GM19328 (cell line): Measurements from ENCODE around the gene AGPAT3.
"Not testable (repeated sequence)": the region's sequence is repeated elsewhere in the genome, so short reads cannot be mapped to it uniquely, and the experiment has no call there.

Experiments used
- ATAC-seq: cut with Tn5 transposase; IDR thresholded peaks from one replicate; pipeline ENCODE4 v1.9.1; 2021; ENCODE audit warnings: mild to moderate bottlenecking, moderate library complexity; ENCODE audit not compliant: unreplicated experiment

AGPAT3 gene, protein sequence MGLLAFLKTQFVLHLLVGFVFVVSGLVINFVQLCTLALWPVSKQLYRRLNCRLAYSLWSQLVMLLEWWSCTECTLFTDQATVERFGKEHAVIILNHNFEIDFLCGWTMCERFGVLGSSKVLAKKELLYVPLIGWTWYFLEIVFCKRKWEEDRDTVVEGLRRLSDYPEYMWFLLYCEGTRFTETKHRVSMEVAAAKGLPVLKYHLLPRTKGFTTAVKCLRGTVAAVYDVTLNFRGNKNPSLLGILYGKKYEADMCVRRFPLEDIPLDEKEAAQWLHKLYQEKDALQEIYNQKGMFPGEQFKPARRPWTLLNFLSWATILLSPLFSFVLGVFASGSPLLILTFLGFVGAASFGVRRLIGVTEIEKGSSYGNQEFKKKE

DNA sequence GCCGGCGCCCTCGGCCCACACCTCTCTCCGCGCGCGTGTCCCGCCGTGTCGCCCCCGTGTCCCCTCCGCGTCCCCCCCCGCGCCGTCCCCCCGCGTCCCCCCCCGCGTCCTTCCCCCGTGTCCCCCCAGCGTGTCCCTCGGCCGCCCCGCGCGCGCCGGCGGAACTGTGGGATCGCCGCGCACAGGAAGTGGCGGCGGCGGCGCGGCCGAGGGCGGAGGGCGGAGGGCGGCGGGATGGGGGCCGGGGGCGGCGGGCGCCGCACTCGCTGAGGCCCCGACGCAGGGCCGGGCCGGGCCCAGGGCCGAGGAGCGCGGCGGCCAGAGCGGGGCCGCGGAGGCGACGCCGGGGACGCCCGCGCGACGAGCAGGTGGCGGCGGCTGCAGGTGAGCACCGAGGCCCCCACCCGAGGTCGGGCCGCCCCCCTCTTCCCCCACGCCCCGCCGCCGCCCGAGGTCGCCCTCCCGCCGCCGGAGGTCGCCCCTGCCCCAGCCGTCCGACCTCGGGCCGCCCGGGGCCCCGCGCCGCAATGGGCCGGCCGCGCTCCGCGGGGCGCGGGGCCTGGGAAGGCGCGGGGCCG, at the start of gene AGPAT3:
Gene AGPAT3 (plus strand): TSS at position 262 of the 578 bp plus-strand sequence. CDS start 94,459 bp downstream, outside the sequence.
- no peak for ATAC-seq

GRCh38 chr21:43815991-43816390, 49.0 kb upstream of the AGPAT3 start:
- ATAC-seq = no peak

DNA sequence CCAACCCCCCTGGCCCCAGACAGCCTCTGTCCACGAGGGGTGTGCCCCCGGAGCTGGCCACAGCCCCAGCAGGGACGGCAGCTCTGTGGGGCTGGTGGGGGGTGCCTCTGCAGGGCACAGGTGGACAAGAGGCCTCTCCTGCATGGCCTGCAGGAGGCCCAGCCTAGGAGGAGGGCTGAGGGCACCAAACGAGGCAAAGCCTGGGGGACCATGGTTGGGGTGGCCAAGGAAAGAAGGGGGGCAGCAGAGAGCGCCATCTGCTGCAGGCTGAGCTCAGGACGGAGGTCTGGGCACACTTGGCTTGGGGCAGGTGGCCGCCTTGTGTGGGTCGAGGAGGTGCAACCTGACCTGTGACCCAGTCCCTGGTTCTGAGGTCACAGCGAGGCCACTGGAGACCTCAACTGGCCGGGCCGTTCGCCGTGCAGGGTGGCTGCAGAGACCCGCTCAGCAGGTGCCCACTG, 48.4 kb upstream of the AGPAT3 start:
- ATAC-seq = no peak

- no peak for ATAC-seq
These were observed 47.6 kb upstream of the AGPAT3 start for GRCh38 chr21:43817157-43818086.

- no peak for ATAC-seq
These were observed 46.3 kb upstream of the AGPAT3 start for GRCh38 chr21:43818685-43819084.

- no peak for ATAC-seq
These were observed 45.3 kb upstream of the AGPAT3 start for GRCh38 chr21:43819511-43820405.

DNA sequence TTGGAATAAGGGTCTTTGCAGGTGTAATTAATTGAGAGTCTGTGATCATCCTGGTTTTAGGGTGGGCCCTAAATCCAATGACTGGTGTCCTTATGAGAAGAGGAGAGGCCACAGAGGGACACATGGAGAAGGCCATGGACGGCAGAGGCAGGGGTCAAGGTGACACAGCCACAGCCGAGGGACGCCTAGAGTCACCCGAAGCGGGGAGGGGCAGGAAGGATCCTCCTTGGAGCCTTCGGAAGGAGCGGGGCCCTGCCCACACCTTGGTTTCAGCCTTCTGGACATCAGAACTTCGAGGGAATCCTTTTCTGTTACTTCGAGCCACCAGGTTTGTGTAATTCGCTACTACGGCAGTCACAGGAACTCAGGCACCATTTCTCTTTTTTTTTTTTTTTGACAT, 44.6 kb upstream of the AGPAT3 start:
- no peak for ATAC-seq

GRCh38 chr21:43822166-43822565, 42.9 kb upstream of the AGPAT3 start:
- not testable (repeated sequence) for ATAC-seq

DNA sequence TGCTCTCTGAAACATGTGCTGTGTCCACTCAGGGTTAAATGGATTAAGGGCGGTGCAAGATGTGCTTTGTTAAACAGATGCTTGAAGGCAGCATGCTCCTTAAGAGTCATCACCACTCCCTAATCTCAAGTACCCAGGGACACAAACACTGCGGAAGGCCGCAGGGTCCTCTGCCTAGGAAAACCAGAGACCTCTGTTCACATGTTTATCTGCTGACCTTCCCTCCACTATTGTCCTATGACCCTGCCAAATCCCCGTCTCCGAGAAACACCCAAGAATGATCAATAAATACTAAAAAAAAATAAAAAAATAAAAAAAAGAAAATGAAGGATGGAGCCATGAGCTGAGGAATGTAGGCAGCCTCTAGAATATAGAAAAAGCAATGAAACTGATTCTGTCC, 42.3 kb upstream of the AGPAT3 start:
- ATAC-seq = not testable (repeated sequence)

DNA sequence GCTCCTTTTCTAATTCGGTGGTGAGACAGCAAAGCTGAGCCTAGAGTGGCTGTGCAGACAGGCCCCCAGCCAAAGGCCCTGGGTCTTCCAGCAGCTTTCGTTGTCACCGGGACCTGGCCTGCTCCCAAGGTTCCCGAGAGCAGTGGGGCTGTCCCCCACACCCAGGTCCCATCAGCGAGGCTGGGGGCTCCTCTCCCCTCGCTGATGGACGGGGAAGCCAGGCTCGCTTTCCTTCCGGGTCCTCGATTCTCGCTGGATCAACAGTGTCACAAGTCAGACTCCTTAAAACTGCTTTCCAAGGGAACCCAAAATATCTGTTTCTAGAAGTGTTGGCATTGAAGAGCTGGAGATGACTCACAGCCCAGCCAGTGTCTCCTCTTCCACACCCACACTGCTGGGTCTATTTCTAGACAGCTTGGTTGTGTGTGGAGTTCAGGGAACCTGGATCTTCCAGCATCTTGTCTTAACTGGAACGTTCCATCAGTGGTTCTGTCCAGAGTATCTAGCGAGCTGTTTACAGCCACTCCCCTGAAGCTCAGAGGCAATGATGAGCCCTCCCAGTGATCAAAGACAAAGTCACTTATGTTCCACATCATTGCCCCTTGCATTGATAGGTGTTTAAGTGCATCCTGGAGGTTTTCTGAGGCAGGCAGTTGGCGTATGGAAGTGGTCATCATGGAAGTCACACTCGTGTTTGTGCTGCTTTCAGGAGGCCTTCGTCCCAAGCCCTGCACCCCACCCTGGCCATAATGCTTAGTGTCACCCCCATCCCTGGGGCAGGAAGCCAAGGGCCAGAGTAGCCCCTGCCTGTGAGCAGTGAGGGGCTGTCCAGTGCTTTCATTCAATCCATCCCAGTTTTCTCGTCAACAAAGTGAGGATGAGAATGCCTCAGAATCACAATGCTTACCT, 40.4 kb upstream of the AGPAT3 start:
- no peak for ATAC-seq

GRCh38 chr21:43825242-43825935, 39.6 kb upstream of the AGPAT3 start:
- ATAC-seq = no peak

GRCh38 chr21:43825936-43826622, 38.9 kb upstream of the AGPAT3 start:
- ATAC-seq = no peak

DNA sequence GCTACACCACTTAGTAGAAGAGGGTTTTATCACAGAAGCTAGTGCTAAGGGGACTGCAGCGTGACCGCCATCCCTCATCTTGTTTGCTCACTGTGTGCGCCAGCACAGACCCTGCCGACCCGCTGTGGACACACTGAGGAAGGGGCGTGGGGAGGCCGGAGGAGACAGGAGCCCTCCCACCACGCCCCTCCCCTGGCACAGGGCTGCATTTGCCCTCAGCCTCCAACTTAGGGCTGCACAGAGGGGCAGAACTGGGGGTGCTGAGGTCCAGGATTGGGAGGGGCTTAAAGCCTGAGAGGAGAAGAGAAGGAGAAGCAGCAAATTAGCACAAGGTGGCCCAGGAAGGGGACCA, 38.4 kb upstream of the AGPAT3 start:
- ATAC-seq = no peak

DNA sequence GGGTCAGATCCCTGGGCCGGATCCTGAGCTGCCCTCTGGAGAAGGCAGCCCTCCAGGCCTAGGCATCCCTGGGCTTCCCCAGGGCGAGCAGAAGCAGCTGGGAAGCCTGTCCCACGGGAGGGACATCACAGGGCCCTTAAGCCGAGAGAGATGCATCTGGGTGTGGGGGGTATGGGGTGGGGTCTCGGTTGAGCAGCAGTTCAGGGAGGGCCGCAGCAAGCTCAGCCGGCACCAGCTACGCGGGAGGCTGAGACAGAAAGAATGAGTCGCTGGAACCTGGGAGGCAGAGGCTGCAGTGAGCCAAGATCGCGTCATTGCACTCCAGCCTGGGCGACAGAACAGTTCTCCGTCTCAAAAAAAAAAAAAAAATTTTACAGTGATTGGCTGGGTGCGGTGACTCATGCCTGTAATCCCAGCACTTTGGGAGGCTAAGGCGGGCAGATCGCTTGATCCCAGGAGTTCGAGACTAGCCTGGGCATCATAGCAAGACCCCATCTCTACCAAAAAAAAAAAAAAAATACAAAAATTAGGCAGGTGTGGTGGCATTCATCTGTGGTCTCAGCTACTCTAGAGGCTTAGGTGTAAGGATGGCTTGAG, 37.9 kb upstream of the AGPAT3 start:
- no peak for ATAC-seq

- ATAC-seq = no peak
These were observed 35.9 kb upstream of the AGPAT3 start for GRCh38 chr21:43829161-43829560.

DNA sequence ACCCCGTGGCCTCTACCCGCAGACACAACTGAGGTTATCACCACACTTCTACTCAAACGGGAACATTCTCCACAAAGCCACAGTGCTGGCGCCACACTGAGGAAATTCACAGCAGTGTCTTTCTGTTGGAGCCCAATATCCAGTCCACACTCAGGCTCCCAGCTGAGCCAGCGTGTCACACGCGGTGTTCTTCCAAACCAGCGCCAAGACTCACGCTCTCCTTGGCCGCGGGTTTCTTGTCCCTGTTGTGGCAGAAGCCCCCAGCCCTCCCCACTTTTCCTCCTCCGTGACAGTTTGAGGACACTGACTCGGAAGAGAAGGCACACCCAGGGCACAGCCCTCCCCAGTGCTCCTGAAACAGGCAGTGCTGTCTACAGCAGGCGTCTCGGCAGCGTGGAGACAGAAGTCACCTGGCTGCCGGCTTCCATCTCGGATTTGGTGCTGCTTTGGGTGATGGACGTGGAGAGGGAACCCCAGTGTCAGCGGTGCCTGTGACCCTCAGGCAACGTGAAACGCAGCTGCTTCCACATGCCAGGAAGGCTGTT, 35.4 kb upstream of the AGPAT3 start:
- ATAC-seq = no peak

GRCh38 chr21:43832158-43832550, 32.9 kb upstream of the AGPAT3 start:
- ATAC-seq = no peak

GRCh38 chr21:43832648-43833047, 32.4 kb upstream of the AGPAT3 start:
- ATAC-seq = no peak
